Measurements from ENCODE around the gene ZBTB42. TPM values are rescaled to one million over a fixed set of nuclear protein-coding genes. Genes with fewer than 3 reads are reported as not detected.
"Not testable (repeated sequence)": the region's sequence is repeated elsewhere in the genome, so short reads cannot be mapped to it uniquely, and the experiment has no call there.

Gene ZBTB42
- polyA plus RNA-seq, 3 donors: 2.8 to 8.4 (median 5.2) TPM

- 19 to 45% (median 35%) methylated on average over 22 of the region's 22 CpGs for WGBS, 3 donors
- no peak overlapping the region for H3K27ac ChIP-seq (ENCODE audit: low read depth, low read length)
Observed at GRCh38 chr14:104820669-104821228, 19.8 kb downstream of the ZBTB42 start.

DNA sequence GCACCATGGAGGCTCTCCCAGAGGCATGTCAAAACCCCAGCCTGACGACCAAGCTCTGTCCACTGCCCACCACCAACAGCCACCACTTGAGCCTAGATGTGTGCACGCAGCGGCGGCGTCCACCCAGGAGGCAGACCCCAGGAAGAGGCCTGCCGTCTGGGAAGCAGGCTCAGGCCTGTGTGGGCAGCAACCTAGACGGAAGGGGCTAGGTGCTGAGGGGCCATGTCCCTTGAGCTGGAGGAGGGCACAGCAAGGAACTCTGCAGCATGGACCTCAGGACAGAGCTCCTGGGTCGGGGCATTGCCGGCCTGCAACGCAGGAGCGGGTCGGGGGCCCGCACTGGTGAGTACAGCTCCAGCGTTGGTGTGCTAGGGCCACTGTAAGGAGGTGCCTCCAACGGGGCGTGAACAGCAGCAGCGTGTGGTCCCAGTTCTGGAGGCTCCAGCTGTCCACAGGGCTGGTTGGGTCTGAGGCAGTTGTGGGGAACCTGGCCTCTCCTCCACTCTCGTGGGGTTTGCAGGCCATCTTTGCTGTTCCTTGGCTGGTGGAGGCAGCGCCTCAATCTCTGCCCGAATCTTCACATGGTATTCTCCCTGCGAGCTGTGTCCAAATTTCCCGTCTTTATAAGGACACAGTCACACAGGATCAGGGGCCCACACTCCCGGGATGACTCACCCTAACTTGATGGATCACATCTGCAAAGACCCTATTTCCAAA lies 20.5 kb downstream of the ZBTB42 start:
- 82 to 89% (median 86%) methylated on average over 23 of the region's 23 CpGs for WGBS, 3 donors
- H3K27ac ChIP-seq (ENCODE audit: low read depth, low read length): no peak overlapping the region

GRCh38 chr14:104821971-104822608 lies 21.2 kb downstream of the ZBTB42 start:
- no peak overlapping the region for H3K27ac ChIP-seq (ENCODE audit: low read depth, low read length)
- WGBS, 3 donors: 83 to 92% (median 90%) methylated on average over 27 of the region's 27 CpGs

DNA sequence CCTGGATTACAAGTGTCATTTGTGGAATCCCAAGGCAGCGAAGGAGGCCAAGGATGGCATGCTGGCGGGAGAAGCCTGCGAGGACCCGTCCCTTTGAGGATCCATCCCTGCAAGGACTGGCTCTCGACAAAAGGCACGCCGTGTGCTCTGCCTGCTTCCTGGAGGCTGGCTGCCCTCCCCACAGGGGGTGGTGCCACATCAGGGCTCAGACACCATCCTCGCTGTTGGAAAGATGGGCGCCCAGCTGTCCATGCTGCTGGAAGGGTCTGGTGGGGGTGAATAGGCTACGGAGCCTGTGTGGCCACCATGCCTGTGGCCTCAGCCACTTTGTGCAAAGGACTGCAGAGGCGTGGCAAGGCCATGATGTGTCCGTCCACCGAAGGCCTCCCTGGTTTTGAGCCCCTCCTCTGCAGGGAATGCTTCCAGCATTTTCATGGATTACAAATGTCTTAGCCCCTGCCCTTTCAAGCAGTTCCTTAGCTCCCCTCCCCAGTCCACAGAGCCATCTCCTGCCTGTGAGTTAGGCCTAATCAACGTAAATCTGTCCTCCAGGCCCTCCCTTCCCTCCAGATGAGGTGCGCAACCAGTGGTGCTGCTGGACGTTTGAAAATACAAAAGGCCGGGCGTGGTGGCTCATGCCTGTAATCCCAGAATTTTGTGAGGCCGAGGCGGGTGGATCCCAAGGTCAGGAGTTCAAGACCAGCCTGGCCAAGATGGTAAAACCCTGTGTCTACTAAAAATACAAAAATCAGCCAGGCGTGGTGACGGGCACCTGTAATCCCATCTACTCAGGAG lies 22.1 kb downstream of the ZBTB42 start:
- WGBS, 3 donors: 88 to 89% (median 89%) methylated on average over 22 of the region's 22 CpGs
- H3K27ac ChIP-seq (ENCODE audit: low read depth, low read length): no peak overlapping the region

DNA sequence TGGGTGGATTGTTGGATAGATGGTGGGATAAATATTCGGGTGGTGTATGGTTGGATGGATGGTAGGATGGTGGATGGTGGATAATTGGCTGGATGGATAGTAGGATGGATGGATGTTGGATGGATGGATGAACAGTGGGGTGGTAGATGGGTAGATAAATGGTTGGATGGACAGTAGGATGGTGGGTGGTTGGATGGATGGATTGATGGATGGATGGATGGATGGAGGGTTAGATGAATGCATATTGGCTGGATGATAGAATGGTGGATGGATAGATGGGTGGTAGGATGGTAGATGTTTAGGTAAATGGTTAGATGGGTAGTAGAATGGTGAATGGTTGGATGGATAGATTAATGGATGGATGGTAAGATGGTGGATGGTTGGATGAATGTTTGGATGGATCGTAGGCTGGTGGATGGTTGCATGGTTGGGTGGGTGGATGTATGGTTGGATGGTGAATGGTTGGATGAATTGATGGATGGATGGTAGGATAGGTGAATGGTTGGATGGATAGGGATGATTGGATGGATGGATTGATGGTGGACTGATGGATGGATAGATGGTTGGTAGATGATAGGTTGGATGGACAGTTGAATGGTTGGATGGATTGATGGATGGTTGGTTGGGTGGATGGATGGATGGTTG lies 23.6 kb downstream of the ZBTB42 start:
- WGBS, 3 donors: 96 to 100% (median 98%) methylated on average over 2 of the region's 2 CpGs
- H3K27ac ChIP-seq (ENCODE audit: low read depth, low read length): no peak overlapping the region

DNA sequence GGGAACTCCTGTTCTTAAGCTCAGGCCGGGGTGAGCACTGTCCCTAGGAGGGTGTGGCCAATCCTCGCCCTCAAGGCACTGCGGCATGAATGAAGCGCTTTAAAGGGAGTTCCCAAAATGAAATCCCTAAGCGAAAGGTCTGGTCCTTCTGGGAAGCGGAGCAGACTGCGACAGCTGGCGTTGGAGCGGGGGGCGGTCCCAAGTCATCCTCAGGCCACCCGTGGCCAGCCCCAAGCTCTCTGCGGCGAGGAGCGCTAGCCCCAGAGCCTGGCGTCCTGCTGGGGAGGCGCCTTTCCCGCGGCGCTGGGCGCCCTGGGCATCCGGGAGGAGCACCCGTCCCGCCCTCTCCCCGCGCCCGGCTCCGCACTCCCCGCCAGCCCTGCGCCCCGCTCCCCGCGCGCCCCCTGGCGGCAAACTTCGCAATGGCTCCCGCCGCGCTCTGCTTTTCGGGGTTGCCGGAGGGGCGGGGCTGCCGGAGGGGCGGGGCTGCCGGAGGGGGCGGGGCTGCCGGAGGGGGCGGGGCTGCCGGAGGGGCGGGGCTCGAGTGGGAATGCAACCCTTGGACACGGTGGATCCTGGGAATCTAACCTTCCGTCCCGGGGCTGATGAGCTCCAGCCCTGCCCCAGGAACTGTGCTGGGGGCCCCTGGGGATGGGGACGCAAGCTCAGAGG lies 25.4 kb downstream of the ZBTB42 start:
- H3K27ac ChIP-seq (ENCODE audit: low read depth, low read length): no peak overlapping the region
- WGBS, 3 donors: 1 to 3% (median 1%) methylated on average over 36 to 53 of the region's 54 CpGs

DNA sequence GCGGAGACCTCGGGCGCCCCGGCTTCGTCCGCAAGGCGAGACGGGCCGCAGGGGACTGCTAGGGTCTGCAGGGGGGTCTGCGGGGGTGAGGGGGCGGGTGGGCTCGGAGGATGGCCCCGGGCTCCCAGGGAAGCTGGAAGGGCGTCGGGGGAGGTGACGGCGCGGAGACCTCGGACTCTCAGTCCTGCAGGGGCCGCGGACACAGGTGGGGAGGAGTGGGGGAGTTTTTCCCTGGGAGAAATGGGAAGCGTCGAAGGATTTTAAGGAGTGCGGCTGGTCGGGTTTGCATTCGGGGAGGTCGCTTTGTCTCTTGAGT lies 25.9 kb downstream of the ZBTB42 start:
- no peak overlapping the region for H3K27ac ChIP-seq (ENCODE audit: low read depth, low read length)
- 1 to 3% (median 2%) methylated on average over 25 to 27 of the region's 27 CpGs for WGBS, 3 donors

DNA sequence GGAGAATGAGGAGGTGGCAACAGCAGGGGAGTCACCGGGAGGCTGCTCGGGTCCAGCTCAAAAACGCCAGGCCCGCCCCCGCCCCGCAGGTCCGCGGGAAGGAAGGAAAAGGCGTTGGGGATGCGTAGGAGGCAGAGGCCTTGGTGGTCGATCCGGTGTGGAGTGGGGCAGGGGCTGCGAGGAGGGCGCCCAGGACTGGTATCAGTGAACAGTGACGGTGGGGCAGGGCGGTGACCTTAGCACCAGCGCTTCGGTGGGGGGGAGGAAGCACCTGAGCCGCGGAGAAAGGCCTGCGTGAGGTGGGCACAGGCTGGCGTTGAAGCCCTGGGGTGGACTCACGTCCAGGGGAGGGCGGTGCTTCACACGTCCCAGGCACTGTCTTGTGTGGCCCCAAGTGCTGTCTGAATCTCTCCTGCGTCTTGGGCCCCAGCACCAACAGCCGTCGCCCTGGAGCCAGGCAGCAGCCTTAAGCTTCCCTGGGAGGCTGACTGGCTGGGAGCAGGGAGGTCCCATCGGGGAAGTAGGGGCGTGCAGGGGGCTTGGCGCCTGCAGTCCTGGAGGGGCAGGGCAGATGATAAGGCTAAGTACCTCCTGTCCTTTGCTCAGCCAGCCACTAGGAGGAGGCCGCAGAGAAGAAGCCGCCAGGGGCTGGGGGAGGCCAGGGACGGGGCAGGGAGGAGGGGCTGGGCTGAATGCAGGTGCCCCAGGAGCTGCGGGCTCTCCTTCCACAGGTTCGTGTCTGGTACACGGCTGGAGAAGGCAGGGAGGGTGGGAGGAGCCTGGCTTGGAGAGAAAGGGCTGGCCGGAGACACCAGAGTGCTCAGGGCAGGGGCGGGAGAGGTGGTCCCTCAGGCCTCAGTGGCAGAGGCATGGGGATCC lies 26.5 kb downstream of the ZBTB42 start:
- 7 to 8% (median 8%) methylated on average over 39 of the region's 39 CpGs for WGBS, 3 donors
- no peak overlapping the region for H3K27ac ChIP-seq (ENCODE audit: low read depth, low read length)

- no peak overlapping the region for H3K27ac ChIP-seq (ENCODE audit: low read depth, low read length)
- 57 to 68% (median 66%) methylated on average over 9 of the region's 9 CpGs for WGBS, 3 donors
Observed at GRCh38 chr14:104830781-104831180, 29.9 kb downstream of the ZBTB42 start.

DNA sequence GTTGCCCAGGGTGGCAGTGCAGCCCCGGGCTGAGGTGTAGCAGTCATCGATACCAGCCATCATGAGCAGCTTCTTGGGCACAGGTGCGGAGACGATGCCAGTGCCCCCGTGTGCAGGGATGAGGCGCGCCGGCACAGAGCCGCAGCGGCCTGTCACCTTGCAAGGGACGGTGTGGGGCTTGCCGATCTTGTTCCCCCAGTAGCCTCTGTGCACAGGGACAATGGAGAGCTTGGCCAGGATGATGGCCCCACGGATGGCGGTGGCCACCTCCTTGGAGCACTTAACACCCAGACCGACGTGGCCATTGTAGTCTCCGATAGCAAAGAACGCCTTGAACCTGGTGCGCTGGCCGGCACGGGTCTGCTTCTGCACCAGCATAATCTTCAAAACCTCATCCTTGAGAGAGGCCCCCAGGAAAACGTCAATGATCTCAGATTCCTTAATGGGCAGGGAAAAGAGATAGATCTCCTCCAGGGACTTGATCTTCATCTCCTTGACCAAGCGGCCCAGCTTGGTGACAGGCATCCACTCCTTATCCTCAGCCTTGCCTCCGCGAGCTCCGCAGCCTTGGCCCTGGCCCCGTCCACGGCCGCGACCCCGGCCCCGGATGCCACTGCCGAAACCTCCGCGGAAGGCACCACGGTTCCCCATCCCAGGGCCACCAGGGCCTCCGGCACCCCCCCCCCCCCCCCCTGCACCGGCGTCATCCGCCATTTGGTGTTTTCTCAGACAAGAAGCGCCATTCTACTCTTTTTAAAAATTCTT lies 35.5 kb downstream of the ZBTB42 start:
- H3K27ac ChIP-seq (ENCODE audit: low read depth, low read length): not testable (repeated sequence)
- WGBS, 3 donors: 94 to 97% (median 94%) methylated on average over 33 to 38 of the region's 41 CpGs

DNA sequence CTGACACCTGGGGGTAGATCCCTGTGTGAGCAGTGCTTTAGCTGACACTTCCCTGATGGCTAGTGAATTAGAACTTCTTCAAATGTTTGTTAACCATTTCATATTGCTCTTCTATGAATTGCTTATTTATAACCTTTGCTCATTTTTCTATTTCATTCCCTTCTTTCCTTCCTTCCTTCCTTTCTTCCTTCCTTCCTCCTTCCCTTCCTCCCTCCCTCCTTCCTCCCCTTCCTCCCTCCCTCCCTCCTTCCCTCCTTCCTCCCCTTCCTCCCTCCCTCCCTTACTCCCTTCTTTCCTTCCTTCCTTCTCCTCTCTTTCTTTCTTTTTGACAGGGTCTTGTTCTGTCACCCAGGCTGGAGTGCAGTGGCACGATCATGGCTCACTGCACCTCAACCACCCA lies 40.8 kb downstream of the ZBTB42 start:
- 67 to 93% (median 88%) methylated on average over 1 of the region's 1 CpG for WGBS, 3 donors
- no peak overlapping the region for H3K27ac ChIP-seq (ENCODE audit: low read depth, low read length)

DNA sequence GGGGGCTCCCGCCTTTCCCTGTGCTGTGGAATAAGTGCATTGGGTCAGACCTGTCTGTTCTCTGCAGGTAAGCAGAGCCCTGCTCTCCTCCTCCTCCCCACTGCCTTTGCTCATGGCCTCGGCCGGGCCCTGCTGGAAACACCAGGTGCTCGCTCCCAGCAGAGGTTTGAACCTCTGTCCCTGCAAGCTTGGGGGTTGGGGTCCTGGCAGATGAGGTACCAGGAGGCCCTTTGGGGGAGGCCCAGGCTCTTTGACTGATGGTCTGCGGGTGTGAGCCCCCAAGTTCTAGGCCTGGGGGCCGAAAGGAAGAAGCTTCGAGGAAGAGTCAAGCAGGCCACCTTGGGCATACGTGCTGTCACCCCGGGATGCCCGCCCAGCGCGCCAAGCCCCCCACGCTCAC lies 42.1 kb downstream of the ZBTB42 start:
- WGBS, 3 donors: 44 to 49% (median 46%) methylated on average over 12 to 13 of the region's 13 CpGs

GRCh38 chr14:104843442-104844305 lies 42.8 kb downstream of the ZBTB42 start:
- 1 to 2% (median 2%) methylated on average over 65 to 69 of the region's 69 CpGs for WGBS, 3 donors
- H3K27ac ChIP-seq (ENCODE audit: low read depth, low read length): no peak overlapping the region

More for the DNA sequence above, 42.1 kb downstream of the ZBTB42 start:
- H3K27ac ChIP-seq (ENCODE audit: low read depth, low read length): no peak overlapping the region

GRCh38 chr14:104844306-104845032 lies 43.6 kb downstream of the ZBTB42 start:
- no peak overlapping the region for H3K27ac ChIP-seq (ENCODE audit: low read depth, low read length)
- 11 to 12% (median 12%) methylated on average over 26 to 27 of the region's 27 CpGs for WGBS, 3 donors

- H3K27ac ChIP-seq (ENCODE audit: low read depth, low read length): no peak overlapping the region
- WGBS, 3 donors: 88 to 94% (median 88%) methylated on average over 4 of the region's 4 CpGs
Observed at GRCh38 chr14:104845033-104845666, 44.2 kb downstream of the ZBTB42 start.

Data from adipose tissue (tissue), 3 donors.